Transverse colon (tissue), 3 donors: ENCODE data around the gene OR2T10.
"Not testable (repeated sequence)": the region's sequence is repeated elsewhere in the genome, so short reads cannot be mapped to it uniquely, and the experiment has no call there.

Source experiments
- CTCF ChIP-seq, 5 experiments: fragments of 200-600 bp in 3 of 5; fragments of 450-650 bp in 2 of 5; sonication (generic) in 3 of 5; IDR thresholded peaks; 1 replicate in 2 of 5; 2 replicates in 3 of 5; pipeline ENCODE4 v1.5.1; 2016 to 2017; ENCODE audit warnings: antibody characterized with exemption in 5 of 5, inconsistent platforms in 3 of 5, mild to moderate bottlenecking in 2 of 5, moderate library complexity in 1 of 5
- EP300 ChIP-seq: sonication (generic); formaldehyde crosslinking; IDR thresholded peaks from one replicate; pipeline ENCODE4 v1.6.1; 2017; ENCODE audit warnings: antibody characterized with exemption, low read depth
- POLR2A ChIP-seq: fragments of 450-650 bp; IDR thresholded peaks from one replicate; pipeline ENCODE4 v1.6.1; 2016; ENCODE audit warnings: antibody characterized with exemption, mild to moderate bottlenecking, moderate library complexity

GRCh38 chr1:248645178-248645577 is 47.7 kb upstream of the OR2T10 start, which contains the start of gene OR2T35:
- not testable (repeated sequence) for TF ChIP-seq CTCF (IDR thresholded peaks at IDR 0.05); EP300; POLR2A
